Stimulated activated CD4-positive, alpha-beta T cell treated with anti-CD3 and anti-CD28 coated beads, Interleukin-2, amount 100 ng/mL, for 4 hours (primary cell): ENCODE results near the gene ZNF782.
"Not testable (repeated sequence)": the region's sequence is repeated elsewhere in the genome, so short reads cannot be mapped to it uniquely, and the experiment has no call there.

Experiments used
- DNase-seq: peaks from one replicate; pipeline ENCODE4 v3.0.0-alpha.2; 2020; ENCODE audit warnings: low read depth

Gene ZNF782

DNA sequence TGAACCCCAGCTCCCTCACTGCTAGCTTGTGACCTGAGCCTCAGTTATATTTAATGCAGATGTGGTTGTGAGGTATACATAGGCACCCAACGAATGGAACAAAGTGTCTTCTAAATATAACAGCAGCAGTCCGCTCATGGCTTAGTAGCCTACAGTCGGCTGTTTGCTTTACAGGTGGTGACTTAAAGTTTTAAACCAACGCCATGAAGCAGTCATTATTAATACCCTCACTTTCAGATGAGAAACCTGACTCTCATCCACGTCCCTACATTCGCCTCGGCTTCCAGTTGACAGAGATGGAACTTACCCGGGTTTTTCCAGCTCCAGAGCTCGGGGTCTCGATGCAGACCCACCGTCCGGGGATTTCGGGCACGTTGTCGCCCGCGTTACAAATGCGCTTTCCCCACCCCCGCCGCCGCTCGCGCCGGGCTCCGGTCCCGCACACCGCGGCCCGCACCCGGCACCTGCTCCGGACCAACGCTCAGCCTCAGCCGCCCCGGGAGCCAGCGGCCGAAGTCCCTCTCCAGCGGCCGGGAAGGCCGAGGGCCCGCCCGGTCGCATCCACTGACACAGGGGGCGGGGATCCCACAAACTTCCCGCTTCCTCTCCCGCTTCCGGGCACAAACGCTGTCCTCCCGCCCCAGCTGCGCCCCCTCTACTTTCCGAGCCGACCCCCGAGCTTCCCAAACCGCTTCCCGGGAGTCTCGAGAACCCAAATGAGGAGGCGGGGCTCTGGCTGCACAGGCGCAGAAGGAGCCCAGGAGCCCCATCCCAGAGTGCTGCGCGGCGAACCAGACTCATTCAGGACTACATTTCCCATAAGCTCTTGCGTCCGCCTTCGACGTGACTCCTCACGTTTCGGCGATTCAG lies at the start of gene ZNF782:
Gene ZNF782, minus strand, starts transcription at position 734 of the 870 bp plus-strand sequence. CDS start 2,553 bp downstream, outside the sequence.
- DNase-seq, result peak; percentile 82

DNA sequence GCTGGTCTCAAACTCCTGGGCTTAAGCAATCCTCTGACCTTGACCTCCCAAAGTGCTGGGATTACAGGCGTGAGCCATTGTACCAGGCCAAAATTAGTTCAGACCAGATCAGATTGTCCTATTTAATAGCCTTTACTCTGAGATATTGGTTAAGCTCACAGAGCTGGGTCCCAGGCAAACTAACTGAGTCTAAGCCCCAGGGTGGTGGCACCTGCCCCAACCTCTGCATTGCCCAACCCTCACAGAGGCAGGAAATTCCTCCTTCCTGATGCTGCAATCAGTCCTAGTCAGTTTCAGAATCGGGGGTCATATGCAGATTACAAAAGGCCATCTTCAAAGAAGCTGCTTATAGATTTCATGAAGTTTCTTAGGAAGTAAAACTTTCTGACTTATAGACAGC lies 45.7 kb upstream of the ZNF782 start:
- DNase-seq, result not testable (repeated sequence)

DNA sequence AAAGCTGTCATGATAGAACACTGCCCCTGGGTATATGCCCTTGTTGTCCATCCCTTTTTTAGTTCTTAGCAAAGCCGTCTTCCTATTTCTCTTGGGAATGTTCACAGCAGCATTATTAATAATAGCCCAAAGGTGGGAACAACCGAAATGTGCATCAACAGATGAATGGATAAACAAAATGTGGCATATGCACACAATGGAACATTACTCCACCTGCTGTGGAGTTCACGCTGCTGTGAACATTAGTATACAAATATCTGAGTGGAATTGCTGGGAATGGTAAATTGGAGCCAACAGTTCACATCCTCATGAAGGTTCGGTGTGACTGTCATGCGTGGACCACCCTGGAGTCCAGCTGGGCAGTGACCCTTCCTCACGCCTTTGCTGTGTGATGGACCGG lies 37.8 kb upstream of the ZNF782 start:
- no peak for DNase-seq

DNA sequence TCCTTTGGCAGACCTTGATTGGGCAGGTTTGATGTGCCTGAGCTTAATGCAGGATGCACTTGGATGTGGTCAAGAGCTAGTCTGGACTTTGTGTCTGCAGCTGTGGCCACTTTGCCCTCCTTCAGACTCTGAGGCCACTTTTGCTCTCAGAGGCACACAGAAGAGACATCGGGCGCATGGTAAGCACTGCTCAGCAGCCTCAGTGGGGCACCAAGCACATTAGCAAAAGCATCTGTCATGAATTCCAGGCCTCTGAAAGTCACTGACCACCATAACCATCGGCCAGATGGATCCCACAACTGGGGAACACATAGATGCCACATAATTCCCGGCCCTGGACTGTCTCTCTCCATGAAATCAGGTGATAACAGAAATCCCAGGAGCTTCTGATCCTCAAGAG lies 34.3 kb upstream of the ZNF782 start:
- DNase-seq, result no peak

DNA sequence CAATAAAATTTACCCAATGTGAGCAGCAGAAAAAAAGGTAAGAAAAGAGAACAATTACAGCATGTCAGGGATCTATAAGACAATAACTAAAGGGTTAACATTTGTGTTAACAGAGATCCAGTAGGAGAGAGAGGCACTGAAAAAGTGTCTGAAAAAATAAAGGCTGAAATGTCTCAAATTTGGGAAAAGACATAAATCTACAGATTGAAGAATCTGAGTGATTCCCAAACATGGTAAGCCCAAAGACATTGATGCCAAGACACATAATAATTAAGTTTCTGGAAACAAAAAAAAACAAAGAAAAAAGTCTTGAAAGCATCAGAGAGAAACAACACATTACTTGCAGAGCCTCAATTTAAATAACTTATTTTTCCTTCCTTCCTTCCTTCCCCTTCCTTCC lies 31.1 kb upstream of the ZNF782 start:
- no peak for DNase-seq

DNA sequence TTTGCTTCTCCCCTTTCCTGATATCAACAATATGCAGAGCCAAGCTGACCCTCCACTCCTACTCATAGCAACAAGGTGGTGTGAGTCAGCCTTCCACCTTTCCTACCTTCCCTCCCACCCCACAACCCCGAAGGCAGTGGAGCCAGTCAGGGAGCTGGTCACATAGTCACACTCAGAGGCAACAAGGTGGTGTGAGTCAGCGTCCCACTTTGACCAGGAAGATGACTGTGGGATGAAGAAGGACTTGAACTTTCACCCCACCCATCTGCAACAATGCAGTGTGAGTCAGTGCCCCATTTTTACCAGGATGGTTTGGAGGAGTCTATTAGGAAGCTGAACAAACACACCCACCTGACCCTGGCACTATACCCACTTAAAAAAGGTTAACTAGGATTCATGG lies 30.1 kb upstream of the ZNF782 start:
- DNase-seq, result no peak

DNA sequence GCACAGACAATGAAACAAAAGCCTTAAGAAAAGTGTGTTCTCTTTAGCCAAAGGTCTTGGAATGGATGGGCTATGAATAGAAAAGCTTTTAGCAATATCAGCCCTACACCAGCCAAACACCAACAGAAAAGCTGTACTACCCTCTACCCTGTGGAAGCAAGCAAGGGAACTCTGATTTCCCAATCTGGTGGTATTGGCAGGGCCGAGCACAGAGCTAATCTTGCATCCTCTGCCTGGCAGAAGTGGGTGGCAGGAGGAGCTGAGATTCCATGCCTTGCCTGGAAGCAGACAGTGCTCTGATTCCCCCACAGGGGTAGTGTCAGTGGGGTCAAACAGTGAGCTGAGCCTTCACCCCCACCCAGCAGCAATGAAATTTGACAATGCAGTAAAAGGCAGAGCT lies 29.6 kb upstream of the ZNF782 start:
- no peak for DNase-seq

DNA sequence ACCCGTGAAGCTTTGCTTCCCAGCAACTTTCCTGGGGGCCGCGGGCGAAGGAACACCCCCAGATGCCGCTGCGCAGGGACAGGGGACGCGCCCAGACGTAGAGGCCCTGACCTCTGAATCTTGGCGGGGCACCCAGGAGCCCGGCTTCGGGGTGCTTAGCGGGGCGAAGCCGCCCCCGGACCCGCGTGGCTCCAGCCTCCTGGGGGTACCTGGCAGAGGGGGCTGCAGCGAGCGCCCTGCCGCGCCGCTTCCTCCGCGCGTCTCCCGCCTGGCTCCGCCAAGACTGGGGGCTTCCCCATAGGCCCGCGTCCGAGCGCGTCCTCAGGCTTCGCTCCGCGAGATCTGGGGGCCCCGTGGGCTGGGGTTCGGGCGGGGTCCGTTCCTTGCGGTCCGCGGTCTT lies 23.0 kb upstream of the ZNF782 start:
- no peak for DNase-seq

DNA sequence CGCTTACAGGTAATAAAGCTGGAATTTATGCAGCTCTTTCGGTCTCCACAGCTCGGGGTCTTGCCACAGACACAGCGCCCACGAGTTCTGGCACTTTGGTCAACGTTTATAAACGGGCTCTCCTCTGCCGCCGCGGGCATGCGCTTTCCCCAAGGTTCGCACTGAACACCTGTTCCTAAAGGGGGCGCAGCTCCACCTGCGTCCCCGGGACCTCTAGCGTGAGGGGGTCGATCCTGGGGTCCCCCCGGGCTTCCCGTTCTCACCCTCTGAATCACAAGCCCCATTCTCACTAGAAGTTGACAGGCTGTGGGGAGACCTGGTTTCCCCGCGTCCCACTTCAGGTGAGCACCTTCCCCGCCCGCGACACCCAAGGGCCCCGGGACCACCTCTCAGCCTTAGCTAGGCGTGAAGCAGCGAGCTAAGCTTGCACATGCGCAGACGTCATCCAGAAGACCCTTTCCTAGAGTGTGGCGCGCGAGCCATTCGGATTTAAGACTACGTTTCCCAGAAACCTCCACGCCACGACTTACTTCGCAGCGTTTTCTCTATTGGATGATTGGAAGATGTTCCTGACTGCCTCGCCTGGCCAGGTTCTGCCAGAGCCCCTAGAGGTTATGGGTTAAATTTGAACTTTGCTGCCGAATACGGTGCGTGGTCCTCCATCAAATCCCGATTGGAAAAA lies 21.3 kb upstream of the ZNF782 start:
- no peak for DNase-seq

DNA sequence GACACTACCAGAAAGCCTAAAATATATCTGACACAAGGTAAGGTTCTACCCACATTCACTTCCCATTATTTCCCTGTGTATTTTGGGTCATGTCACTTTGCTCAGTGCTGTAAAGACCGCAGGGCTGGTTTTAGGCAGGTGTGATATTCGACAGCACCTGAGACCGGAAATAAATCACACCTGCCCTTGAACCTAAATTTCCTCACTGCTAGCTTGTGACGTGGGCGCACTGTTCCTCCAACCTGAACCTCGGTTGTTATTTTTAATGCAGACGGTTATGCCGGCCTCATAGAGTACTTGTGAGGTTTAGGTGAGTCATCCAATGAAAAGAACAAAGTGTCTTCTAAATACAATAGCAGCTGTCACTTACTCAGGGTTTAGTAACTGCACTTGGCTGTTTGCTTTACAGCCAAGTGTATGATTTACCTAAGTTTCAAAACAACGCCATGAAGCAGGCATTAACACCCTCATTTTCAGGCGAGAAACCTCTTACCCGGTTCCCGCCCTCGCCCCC lies 20.7 kb upstream of the ZNF782 start:
- DNase-seq, result peak; percentile 39

DNA sequence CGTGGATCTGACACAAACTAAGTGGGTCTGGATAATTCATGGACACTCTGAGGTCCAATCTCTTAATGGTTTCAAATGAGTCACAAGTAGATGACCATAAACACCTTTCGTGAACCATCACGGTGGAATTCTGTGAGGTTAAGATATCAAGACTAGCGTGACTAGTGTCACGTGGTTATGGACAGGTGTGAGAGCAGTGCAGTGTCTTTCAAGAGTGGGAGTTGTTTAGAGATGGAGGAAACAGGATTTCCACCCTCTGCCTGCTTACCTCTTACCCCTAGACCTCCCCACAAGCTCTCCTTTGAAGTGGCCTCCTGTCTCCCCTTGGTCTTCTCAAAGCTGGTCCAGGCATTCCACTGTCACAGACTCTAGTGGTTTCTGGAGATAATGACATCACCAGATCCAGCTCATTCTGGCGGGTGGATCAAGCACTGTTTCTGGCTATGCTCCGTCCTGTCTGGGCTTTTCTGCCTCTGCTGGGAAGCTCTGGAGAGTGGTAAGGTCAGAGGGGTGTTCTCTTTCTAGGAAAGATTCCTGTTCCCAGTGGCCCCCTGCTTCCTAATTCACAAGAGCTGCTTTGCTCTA lies 20.0 kb upstream of the ZNF782 start:
- no peak for DNase-seq

DNA sequence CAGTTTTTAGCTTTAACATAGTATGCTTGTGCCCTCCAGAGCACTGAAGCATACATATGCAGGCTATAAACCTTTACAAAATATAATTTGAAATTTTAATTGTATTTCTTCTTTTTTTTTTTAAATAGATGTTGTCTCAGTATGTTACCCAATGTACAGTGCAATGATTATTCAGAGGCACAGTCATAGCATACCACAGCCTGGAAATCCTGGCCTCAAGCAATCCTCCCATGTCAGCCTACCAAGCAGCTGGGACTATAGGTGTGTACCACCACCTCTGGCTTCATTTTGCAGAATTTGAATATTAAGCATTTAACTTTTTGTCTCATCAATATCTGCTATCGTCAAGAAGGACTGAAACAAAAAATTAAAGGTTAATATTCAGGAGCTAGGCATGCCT lies 16.9 kb upstream of the ZNF782 start:
- DNase-seq, result no peak

DNA sequence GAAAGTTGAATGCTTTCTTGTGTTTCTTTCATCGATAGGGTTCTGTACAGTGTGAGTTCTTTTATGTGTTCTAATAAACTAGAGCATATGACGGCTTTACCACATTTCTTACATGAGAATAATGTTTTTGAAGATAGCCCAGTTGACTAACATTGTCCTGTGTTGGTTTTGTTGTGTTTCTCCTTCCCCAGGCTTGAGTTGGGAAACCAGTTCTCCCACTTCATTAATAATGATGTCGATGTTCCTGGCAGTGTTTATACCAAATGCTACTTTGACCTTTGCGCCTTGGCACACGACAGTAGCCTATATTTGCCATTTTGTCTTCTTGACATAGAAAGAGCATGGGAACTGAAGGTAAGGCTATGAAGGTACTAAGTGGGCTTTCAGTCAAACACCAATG lies 14.4 kb upstream of the ZNF782 start:
- no peak for DNase-seq

DNA sequence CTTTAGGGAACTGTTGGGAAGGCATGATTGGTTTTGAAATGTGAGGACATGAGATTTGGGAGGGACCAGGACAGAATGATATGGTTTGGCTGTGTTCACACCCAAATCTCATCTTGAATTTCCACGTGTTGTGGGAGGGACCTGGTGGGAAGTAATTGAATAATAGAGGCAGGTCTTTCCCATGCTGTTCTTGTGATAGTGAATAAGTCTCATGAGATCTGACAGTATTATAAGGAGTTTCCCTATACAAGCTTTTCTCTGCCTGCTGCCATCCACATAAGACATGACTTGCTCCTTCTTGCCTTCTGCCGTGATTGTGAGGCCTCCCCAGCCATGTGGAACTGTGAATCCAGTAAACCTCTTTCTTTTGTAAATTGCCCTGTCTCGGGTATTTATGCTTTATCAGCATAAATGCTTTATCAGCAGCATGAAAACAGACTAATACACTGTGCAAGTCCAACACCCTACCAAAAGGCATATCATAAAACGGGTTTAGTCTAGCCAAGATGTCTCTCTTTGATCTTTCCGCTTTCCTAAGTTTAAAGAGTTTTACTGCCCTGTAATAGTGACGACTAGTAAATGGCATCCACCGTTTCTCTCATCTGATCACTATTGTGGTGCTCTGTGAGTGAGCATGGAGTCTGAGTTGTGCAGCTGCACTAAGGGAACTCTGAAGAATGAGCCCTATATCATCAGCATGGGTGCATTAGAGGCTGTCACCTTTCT lies 12.9 kb upstream of the ZNF782 start:
- DNase-seq, result no peak

DNA sequence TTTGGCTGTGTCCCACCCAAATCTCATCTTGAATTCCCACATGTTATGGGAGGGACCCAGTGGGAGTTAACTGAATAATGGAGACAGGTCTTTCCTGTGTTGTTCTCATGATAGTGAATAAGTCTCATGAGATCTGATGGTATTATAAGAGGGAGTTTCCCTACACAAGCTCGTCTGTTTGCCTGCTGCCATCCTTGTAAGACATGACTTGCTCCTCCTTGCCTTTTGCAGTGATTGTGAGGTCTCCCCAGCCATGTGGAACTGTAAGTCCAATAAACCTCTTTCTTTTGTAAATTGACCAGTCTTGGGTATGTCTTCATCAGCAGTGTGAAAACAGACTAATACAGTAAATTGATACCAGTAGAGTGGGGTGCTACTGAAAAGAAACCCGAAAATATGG lies 10.9 kb upstream of the ZNF782 start:
- DNase-seq, result not testable (repeated sequence)

DNA sequence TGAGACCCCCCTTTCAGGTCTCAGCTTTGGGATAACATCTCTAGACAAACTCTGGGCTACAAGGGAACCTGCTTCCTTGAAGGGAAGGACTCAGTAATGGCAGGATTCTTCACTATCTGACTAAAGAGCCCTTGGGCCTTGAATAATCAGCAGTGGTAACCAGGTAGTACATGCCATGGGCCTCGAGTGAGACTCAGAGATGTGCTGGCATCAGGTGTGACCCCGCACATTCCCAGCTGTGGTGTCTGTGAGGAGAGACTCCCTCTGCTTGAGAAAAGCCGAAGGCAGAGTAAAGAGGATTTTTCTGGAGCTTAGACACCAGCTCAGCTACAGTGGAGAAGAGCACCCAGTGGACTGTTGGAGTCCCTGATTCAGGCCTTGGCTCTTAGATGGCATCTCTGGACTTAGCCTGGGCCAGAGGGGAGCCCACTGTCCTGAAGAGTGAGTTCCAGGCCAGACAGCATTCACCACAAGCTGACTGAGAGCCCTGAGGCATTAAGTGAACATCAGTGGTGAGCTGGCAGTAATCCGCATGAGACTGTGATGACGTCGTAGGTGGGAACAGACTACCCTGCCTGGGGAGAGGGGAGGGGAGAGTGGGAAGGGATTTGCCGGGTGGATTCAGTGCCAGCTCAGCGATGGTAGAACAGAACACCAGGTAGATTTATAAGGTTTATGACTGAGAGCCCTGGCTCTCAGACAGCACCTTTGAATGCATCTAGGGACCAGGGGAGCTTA lies 5.3 kb upstream of the ZNF782 start:
- no peak for DNase-seq

DNA sequence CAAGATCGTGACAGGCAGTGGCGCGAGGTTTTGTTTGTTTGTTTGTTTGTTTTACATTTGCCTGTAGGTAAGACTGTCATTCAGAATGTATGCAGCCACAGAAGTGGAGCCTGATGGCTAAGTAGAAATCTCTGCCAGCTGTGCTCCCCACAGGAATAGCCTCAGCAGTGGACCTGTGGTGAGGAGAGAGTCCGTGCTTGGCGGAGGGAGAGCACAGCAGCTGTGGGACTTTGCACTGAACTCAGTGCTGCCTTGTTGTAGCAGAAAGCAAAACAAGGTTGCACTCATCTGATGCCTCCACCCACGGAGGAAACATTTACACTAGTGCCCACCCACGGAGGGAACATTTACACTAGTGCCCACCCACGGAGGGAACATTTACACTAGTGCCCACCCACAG lies 4.4 kb upstream of the ZNF782 start:
- DNase-seq, result no peak

DNA sequence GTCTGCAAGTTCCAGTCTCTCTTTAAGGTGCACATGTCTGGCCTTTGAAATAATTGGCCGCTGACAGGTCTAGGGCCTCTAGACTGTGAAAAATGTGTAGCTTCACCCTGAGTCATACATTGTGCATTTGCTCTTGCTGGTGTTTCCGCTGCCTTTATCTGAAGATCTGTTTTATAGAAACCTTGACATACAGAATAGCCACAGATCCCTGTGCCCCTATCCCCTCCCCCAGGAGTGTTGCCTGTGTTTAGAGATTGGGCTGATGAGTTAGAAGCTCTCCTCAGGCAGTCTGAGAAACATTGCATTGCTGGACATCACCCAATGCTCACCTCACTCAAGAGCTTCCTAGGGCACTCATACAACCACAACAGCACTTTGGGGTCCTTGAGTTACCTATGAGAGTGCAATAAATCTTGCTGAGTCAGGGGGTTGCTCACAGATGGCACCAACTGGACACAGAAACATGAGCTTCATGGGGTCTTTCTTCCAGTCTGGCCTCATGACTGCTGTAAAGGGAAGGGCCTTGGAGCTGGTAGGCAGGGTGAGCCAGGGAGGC lies 3.8 kb upstream of the ZNF782 start:
- DNase-seq, result no peak

DNA sequence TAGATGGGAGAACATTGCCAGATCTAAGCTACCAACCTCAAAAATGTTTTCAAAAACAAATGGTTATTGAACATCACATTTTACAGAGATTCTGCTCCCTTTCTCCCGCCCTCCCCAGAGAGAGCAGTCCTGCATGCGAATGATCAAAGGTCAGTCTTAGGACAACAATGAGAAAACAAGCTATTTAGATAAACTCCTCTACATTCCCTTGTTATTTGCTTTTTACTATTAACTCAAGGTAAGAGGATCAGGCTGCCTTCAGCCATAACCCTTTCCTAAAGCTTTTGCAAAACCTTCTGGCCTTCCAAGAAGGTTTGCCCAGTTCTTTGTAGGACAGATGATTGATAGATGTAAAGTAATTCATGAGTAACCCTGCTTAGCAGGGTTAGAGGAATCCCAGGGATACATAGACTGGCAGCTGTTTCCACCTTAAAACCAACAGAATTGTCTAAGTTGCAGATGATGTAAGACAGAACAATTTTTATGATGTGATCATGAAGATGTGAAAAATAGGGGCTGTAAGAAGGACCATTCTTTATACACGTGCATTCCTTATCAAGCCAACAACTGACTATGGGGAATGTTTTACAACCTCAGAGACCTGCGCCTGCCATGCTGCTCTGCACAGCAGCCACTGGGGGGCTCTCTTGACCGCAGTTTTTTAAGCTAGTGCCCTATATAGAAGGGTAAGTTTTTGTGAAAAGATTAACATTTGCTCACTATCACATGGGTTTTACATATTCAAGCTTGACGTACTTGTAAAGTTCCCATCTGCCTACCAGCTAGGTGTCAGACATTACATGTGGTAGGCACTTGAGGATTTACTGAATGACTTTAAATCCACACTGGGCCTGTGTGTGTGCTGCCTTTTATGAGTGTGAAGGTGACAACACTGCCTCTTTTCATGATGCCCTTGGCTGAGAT lies 2.3 kb upstream of the ZNF782 start:
- peak; percentile 59 for DNase-seq

DNA sequence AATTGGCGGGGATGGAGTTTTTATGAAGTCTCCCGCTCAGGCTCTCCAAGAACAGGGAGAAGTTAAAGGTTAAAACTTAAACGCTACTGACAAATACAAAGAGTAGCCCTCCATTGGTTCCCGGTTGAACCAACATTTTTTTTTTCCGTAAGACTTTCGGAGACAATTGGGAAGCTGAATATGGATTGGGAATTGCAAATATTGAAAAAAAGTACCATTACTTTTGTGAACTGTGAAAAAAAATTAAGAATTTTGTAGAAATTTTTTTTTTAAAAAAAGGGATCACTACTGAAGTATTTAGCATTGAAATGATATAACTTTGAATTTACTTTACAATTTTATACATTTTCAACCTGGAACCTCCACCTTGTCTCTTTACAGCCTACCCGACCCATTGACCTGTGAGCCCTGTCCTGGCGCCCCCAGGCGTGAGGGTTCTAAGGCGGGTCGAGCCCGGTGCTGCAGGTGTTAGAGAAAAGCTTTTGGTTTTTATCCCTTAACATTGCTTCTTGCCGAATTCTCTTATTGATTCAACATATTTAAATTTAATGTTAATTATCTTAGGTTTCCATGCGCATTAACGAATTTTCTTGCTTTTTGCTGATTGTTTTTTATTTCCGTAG lies 448 bp upstream of the ZNF782 start:
- DNase-seq, result no peak
